Neural crest cell (in vitro differentiated cells): Measurements from ENCODE around the gene ZDHHC15. TPM values are rescaled to one million over a fixed set of nuclear protein-coding genes. Genes with fewer than 3 reads are reported as not detected.
"Not testable (repeated sequence)": the region's sequence is repeated elsewhere in the genome, so short reads cannot be mapped to it uniquely, and the experiment has no call there.

Experiments
- DNase-seq: peaks from one replicate; pipeline ENCODE4 v3.0.0; 2021; ENCODE audit warnings: low read depth, mixed read lengths, low spot score
- H3K27ac Mint-ChIP-seq: one replicate; pipeline ENCODE4 v1.8.0; 2021; ENCODE audit warnings: mild to moderate bottlenecking, mixed read lengths; ENCODE audit not compliant: unreplicated experiment
- H3K27me3 Mint-ChIP-seq: 2 replicates; pipeline ENCODE4 v1.8.0; 2021; ENCODE audit warnings: low read depth, mild to moderate bottlenecking, mixed read lengths
- H3K36me3 Mint-ChIP-seq: 2 replicates; pipeline ENCODE4 v1.8.0; 2021; ENCODE audit warnings: low read depth, mild to moderate bottlenecking, mixed read lengths
- H3K4me1 Mint-ChIP-seq: 2 replicates; pipeline ENCODE4 v1.8.0; 2021; ENCODE audit warnings: mixed read lengths
- H3K4me3 Mint-ChIP-seq: one replicate; pipeline ENCODE4 v1.8.0; 2021; ENCODE audit warnings: mild to moderate bottlenecking, mixed read lengths
- H3K9me3 Mint-ChIP-seq: 2 replicates; pipeline ENCODE4 v1.8.0; 2021; ENCODE audit warnings: mixed read lengths
- CTCF ChIP-seq: fragments of 200-600 bp; sonication (generic); conservative IDR thresholded peaks from 2 replicates; pipeline ENCODE4 v1.5.0; 2021; ENCODE audit warnings: antibody characterized with exemption, mild to moderate bottlenecking
- total RNA-seq: library from RNA; stranded (reverse); gene quantifications from 2 replicates; pipeline ENCODE4 v1.2.1, GENCODE V29; 2021

The ZDHHC15 gene
- total RNA-seq, 1 donor from 2014 or later: 3.7 TPM

- H3K4me3 Mint-ChIP-seq: no peak overlapping the region
- peaks cover 9% of the 10 kb centered on the region for H3K36me3 Mint-ChIP-seq
- TF ChIP-seq CTCF: no peak
- no peaks in the 10 kb centered on the region for H3K4me1 Mint-ChIP-seq
- H3K9me3 Mint-ChIP-seq: peaks cover 7% of the 10 kb centered on the region
- DNase-seq: no peak
- no peak overlapping the region for H3K27ac Mint-ChIP-seq
- H3K27me3 Mint-ChIP-seq: no peaks in the 10 kb centered on the region
Measured at GRCh38 chrX:75483933-75484332, 38.9 kb downstream of the ZDHHC15 start.

- H3K27ac Mint-ChIP-seq, H3K4me3 Mint-ChIP-seq, H3K4me1 Mint-ChIP-seq, DNase-seq, H3K27me3 Mint-ChIP-seq: not testable (repeated sequence)
- peaks cover 21% of the 10 kb centered on the region for H3K36me3 Mint-ChIP-seq
- H3K9me3 Mint-ChIP-seq: peaks cover 22% of the 10 kb centered on the region
Measured at GRCh38 chrX:75461780-75462179, 61.1 kb downstream of the ZDHHC15 start.

GRCh38 chrX:75421688-75422230 lies 101.1 kb downstream of the ZDHHC15 start:
- TF ChIP-seq CTCF: no peak
- Mint-ChIP-seq H3K27ac (no peak overlapping the region), H3K4me3 (no peak overlapping the region), H3K9me3 (peaks cover 3% of the 10 kb centered on the region), H3K4me1 (no peaks in the 10 kb centered on the region), H3K36me3 (peaks cover 8% of the 10 kb centered on the region), H3K27me3 (no peaks in the 10 kb centered on the region)
- DNase-seq: no peak

GRCh38 chrX:75407153-75407552 lies 115.7 kb downstream of the ZDHHC15 start:
- H3K4me1 Mint-ChIP-seq, H3K27ac Mint-ChIP-seq, DNase-seq, H3K27me3 Mint-ChIP-seq, H3K4me3 Mint-ChIP-seq: not testable (repeated sequence)
- H3K9me3 Mint-ChIP-seq: peaks cover 31% of the 10 kb centered on the region
- peaks cover 36% of the 10 kb centered on the region for H3K36me3 Mint-ChIP-seq

GRCh38 chrX:75390470-75390869 lies 132.4 kb downstream of the ZDHHC15 start:
- peaks cover 23% of the 10 kb centered on the region for H3K9me3 Mint-ChIP-seq
- no peak overlapping the region for H3K27ac Mint-ChIP-seq
- H3K36me3 Mint-ChIP-seq: peaks cover 11% of the 10 kb centered on the region
- no peak overlapping the region for H3K4me3 Mint-ChIP-seq
- TF ChIP-seq CTCF: no peak
- DNase-seq: no peak
- H3K4me1 Mint-ChIP-seq: no peaks in the 10 kb centered on the region
- H3K27me3 Mint-ChIP-seq: no peaks in the 10 kb centered on the region

GRCh38 chrX:75369721-75370120 lies 153.1 kb downstream of the ZDHHC15 start:
- Mint-ChIP-seq H3K4me1 (no peaks in the 10 kb centered on the region), H3K27ac (no peak overlapping the region), H3K9me3 (no peaks in the 10 kb centered on the region), H3K36me3 (no peaks in the 10 kb centered on the region), H3K4me3 (no peak overlapping the region), H3K27me3 (no peaks in the 10 kb centered on the region)
- TF ChIP-seq CTCF: no peak
- no peak for DNase-seq
